Measurements from ENCODE around the gene SSBP2.

The SSBP2 gene

GRCh38 chr5:81575924-81576323, 175.0 kb downstream of the SSBP2 start:
- no peak for DNase-seq

GRCh38 chr5:81572201-81572600, 178.7 kb downstream of the SSBP2 start:
- DNase-seq = no peak

GRCh38 chr5:81558188-81558587, 192.7 kb downstream of the SSBP2 start:
- no peak for DNase-seq

GRCh38 chr5:81556809-81557208, 194.1 kb downstream of the SSBP2 start:
- DNase-seq = no peak

- no peak for DNase-seq
Observed at GRCh38 chr5:81555865-81556264, 195.0 kb downstream of the SSBP2 start.

GRCh38 chr5:81554647-81555046, 196.2 kb downstream of the SSBP2 start:
- DNase-seq = peak; percentile 5

- DNase-seq = no peak
Observed at GRCh38 chr5:81553567-81554212, 197.2 kb downstream of the SSBP2 start.

- no peak for DNase-seq
Observed at GRCh38 chr5:81552852-81553566, 197.9 kb downstream of the SSBP2 start.

GRCh38 chr5:81549123-81549522, 201.8 kb downstream of the SSBP2 start:
- DNase-seq = no peak

GRCh38 chr5:81547001-81547400, 203.9 kb downstream of the SSBP2 start:
- no peak for DNase-seq

GRCh38 chr5:81545911-81546310, 205.0 kb downstream of the SSBP2 start:
- DNase-seq = no peak

GRCh38 chr5:81544351-81545018, 206.4 kb downstream of the SSBP2 start:
- no peak for DNase-seq

- no peak for DNase-seq
Observed at GRCh38 chr5:81542242-81542641, 208.7 kb downstream of the SSBP2 start.

- DNase-seq = no peak
Observed at GRCh38 chr5:81537905-81538547, 212.9 kb downstream of the SSBP2 start.

GRCh38 chr5:81534441-81534840, 216.5 kb downstream of the SSBP2 start:
- no peak for DNase-seq

- peak; percentile 27 for DNase-seq
Observed at GRCh38 chr5:81533629-81534405, 217.1 kb downstream of the SSBP2 start.

- DNase-seq = no peak
Observed at GRCh38 chr5:81530919-81531318, 220.0 kb downstream of the SSBP2 start.

- no peak for DNase-seq
Observed at GRCh38 chr5:81525690-81526089, 225.2 kb downstream of the SSBP2 start.

GRCh38 chr5:81524015-81524414, 226.9 kb downstream of the SSBP2 start:
- no peak for DNase-seq

- DNase-seq = no peak
Observed at GRCh38 chr5:81522571-81522970, 228.3 kb downstream of the SSBP2 start.

- no peak for DNase-seq
Observed at GRCh38 chr5:81520769-81521168, 230.1 kb downstream of the SSBP2 start.

- no peak for DNase-seq
Observed at GRCh38 chr5:81519217-81519905, 231.5 kb downstream of the SSBP2 start.
